Mesendoderm (in vitro differentiated cells): ENCODE measurements around the gene NTN3.

Experiments used
- DNase-seq: peaks from one replicate; pipeline ENCODE4 v3.0.0; 2013
- H2AK5ac ChIP-seq: 2 replicates; pipeline ENCODE4 v1.6.1; 2013; ENCODE audit warnings: low read length, inconsistent platforms
- H2BK120ac ChIP-seq: 2 replicates; pipeline ENCODE4 v1.6.1; 2013; ENCODE audit warnings: low read depth, mild to moderate bottlenecking, low read length, moderate library complexity, mixed read lengths
- H2BK15ac ChIP-seq: replicated peaks from 2 replicates; pipeline ENCODE4 v1.6.1; 2013; ENCODE audit warnings: low read depth, mild to moderate bottlenecking, moderate library complexity
- H2BK5ac ChIP-seq: 2 replicates; pipeline ENCODE4 v1.6.1; 2013; ENCODE audit warnings: low read length, inconsistent platforms
- H3K18ac ChIP-seq: 2 replicates; pipeline ENCODE4 v1.6.1; 2013; ENCODE audit warnings: mild to moderate bottlenecking, low read length, mixed read lengths
- H3K23ac ChIP-seq: one replicate; pipeline ENCODE4 v1.6.1; 2013; ENCODE audit warnings: low read length
- H3K27ac ChIP-seq: 2 replicates; pipeline ENCODE4 v1.5.1; 2013; ENCODE audit warnings: low read depth, mild to moderate bottlenecking, inconsistent platforms, low read length, moderate library complexity
- H3K27me3 ChIP-seq: 2 replicates; pipeline ENCODE4 v1.6.1; 2013; ENCODE audit warnings: low read length, control low read depth, mild to moderate bottlenecking, inconsistent platforms; ENCODE audit not compliant: insufficient read depth, poor library complexity
- H3K36me3 ChIP-seq: 2 replicates; pipeline ENCODE4 v1.6.1; 2013; ENCODE audit warnings: low read length, inconsistent platforms; ENCODE audit not compliant: control insufficient read depth, insufficient read depth
- H3K4ac ChIP-seq: one replicate; pipeline ENCODE4 v1.6.1; 2013; ENCODE audit warnings: low read depth, mild to moderate bottlenecking, low read length, moderate library complexity
- H3K4me1 ChIP-seq: 2 replicates; pipeline ENCODE4 v1.6.1; 2013; ENCODE audit warnings: low read depth, low read length, inconsistent platforms; ENCODE audit not compliant: control insufficient read depth
- H3K4me2 ChIP-seq: 2 replicates; pipeline ENCODE4 v1.6.1; 2013; ENCODE audit warnings: low read length
- H3K4me3 ChIP-seq: 2 replicates; pipeline ENCODE4 v1.5.1; 2013; ENCODE audit warnings: mild to moderate bottlenecking, low read length
- H3K56ac ChIP-seq: one replicate; pipeline ENCODE4 v1.6.1; 2013; ENCODE audit warnings: low read length
- H3K79me1 ChIP-seq: 2 replicates; pipeline ENCODE4 v1.6.1; 2013; ENCODE audit warnings: low read length, inconsistent platforms
- H3K79me2 ChIP-seq: 2 replicates; pipeline ENCODE4 v1.6.1; 2013; ENCODE audit warnings: mild to moderate bottlenecking, low read length; ENCODE audit not compliant: control insufficient read depth, insufficient read depth
- H3K9ac ChIP-seq: 2 replicates; pipeline ENCODE4 v1.6.1; 2013; ENCODE audit warnings: low read length, inconsistent platforms
- H4K5ac ChIP-seq: one replicate; pipeline ENCODE4 v1.6.1; 2013; ENCODE audit warnings: low read length
- H4K8ac ChIP-seq: one replicate; pipeline ENCODE4 v1.6.1; 2013; ENCODE audit warnings: low read depth, mild to moderate bottlenecking, control low read depth, low read length, moderate library complexity
- WGBS: extraction: QIAGEN DNeasy Blood & Tissue Kit; methylation state at CpG from one replicate; pipeline ENCODE4 v1.1.7; 2013; ENCODE audit warnings: low lambda C conversion rate, missing lambda C conversion rate; ENCODE audit not compliant: insufficient coverage; ENCODE audit errors: extremely low coverage; 5-methylcytosine and 5-hydroxymethylcytosine counted together

The NTN3 gene

GRCh38 chr16:2512735-2513404, 41.8 kb downstream of the NTN3 start:
- peak overlapping the region; percentile 15 for H3K23ac ChIP-seq
- peak; percentile 53 for DNase-seq

GRCh38 chr16:2513405-2514332, 42.6 kb downstream of the NTN3 start, which contains the start of gene ATP6V0C:
Gene ATP6V0C (plus strand): TSS chr16:2513952. CDS start chr16:2514104, 152 bp downstream.
- Histone ChIP-seq H4K5ac (no peak within 1 kb of the TSS), H3K79me2 (peaks cover 47% of the 10 kb centered on the region), H3K4ac (peak within 1 kb of the TSS; percentile 84), H3K79me1 (peaks cover 17% of the 10 kb centered on the region), H3K18ac (peak within 1 kb of the TSS; percentile 83), H3K27ac (peak within 1 kb of the TSS; percentile 94), H3K27me3 (no peaks in the 10 kb centered on the region), H3K4me1 (peaks cover 2% of the 10 kb centered on the region), H3K4me3 (peak within 1 kb of the TSS; percentile 73), H2BK5ac (no peak within 1 kb of the TSS), H3K9ac (peak within 1 kb of the TSS; percentile 89), H2BK120ac (peak within 1 kb of the TSS; percentile 19), H2BK15ac (no peak within 1 kb of the TSS), H4K8ac (peak within 1 kb of the TSS; percentile 43), H3K56ac (peak within 1 kb of the TSS; percentile 98), H2AK5ac (no peak within 1 kb of the TSS), H3K23ac (peak within 1 kb of the TSS; percentile 15), H3K4me2 (peak within 1 kb of the TSS; percentile 91), H3K36me3 (no peaks in the 10 kb centered on the region)
- DNase-seq, result peak; percentile 93
- no CpG with 5 or more reads among the region's 122 CpGs for WGBS

More at GRCh38 chr16:2512735-2513404, 41.8 kb downstream of the NTN3 start:
- no peaks in the 10 kb centered on the region for H3K27me3 ChIP-seq
- no peak overlapping the region for H2BK5ac ChIP-seq
- no peak overlapping the region for H2BK120ac ChIP-seq
- H3K27ac ChIP-seq, result peak overlapping the region; percentile 94
- H3K4ac ChIP-seq, result no peak overlapping the region
- peak overlapping the region; percentile 63 for H3K4me2 ChIP-seq
- no peak overlapping the region for H2AK5ac ChIP-seq
- H3K4me3 ChIP-seq, result no peak overlapping the region
- no CpG with 5 or more reads among the region's 15 CpGs for WGBS
- H3K18ac ChIP-seq, result peak overlapping the region; percentile 21
- peak overlapping the region; percentile 43 for H4K8ac ChIP-seq
- H3K36me3 ChIP-seq, result no peaks in the 10 kb centered on the region
- H2BK15ac ChIP-seq, result no peak overlapping the region
- H4K5ac ChIP-seq, result no peak overlapping the region
- peak overlapping the region; percentile 91 for H3K56ac ChIP-seq
- H3K9ac ChIP-seq, result peak overlapping the region; percentile 81
- peaks cover 17% of the 10 kb centered on the region for H3K79me1 ChIP-seq
- peaks cover 2% of the 10 kb centered on the region for H3K4me1 ChIP-seq
- H3K79me2 ChIP-seq, result peaks cover 39% of the 10 kb centered on the region

- H3K18ac ChIP-seq, result peak overlapping the region; percentile 71
- H2BK120ac ChIP-seq, result no peak overlapping the region
- no peak overlapping the region for H2AK5ac ChIP-seq
- H4K8ac ChIP-seq, result no peak overlapping the region
- H3K56ac ChIP-seq, result peak overlapping the region; percentile 98
- no peak overlapping the region for H3K27ac ChIP-seq
- no peak overlapping the region for H4K5ac ChIP-seq
- peak overlapping the region; percentile 91 for H3K4me2 ChIP-seq
- H3K79me1 ChIP-seq, result peaks cover 17% of the 10 kb centered on the region
- WGBS, result no CpG with 5 or more reads among the region's 63 CpGs
- H3K36me3 ChIP-seq, result no peaks in the 10 kb centered on the region
- no peaks in the 10 kb centered on the region for H3K27me3 ChIP-seq
- H3K9ac ChIP-seq, result peak overlapping the region; percentile 89
- H2BK15ac ChIP-seq, result no peak overlapping the region
- H3K23ac ChIP-seq, result no peak overlapping the region
- DNase-seq, result peak; percentile 55
- peaks cover 53% of the 10 kb centered on the region for H3K79me2 ChIP-seq
- H2BK5ac ChIP-seq, result no peak overlapping the region
- peaks cover 2% of the 10 kb centered on the region for H3K4me1 ChIP-seq
- peak overlapping the region; percentile 84 for H3K4ac ChIP-seq
- peak overlapping the region; percentile 73 for H3K4me3 ChIP-seq
Measured at GRCh38 chr16:2514333-2515179, 43.5 kb downstream of the NTN3 start.

GRCh38 chr16:2515180-2515851, 44.2 kb downstream of the NTN3 start:
- peaks cover 2% of the 10 kb centered on the region for H3K4me1 ChIP-seq
- H3K56ac ChIP-seq, result peak overlapping the region; percentile 85
- H3K27ac ChIP-seq, result no peak overlapping the region
- H3K27me3 ChIP-seq, result no peaks in the 10 kb centered on the region
- H2BK5ac ChIP-seq, result no peak overlapping the region
- no peak overlapping the region for H4K8ac ChIP-seq
- no peak overlapping the region for H2AK5ac ChIP-seq
- H3K4me2 ChIP-seq, result peak overlapping the region; percentile 91
- no peak overlapping the region for H4K5ac ChIP-seq
- peaks cover 53% of the 10 kb centered on the region for H3K79me2 ChIP-seq
- no peak overlapping the region for H3K4ac ChIP-seq
- no peak overlapping the region for H3K18ac ChIP-seq
- WGBS, result no CpG with 5 or more reads among the region's 14 CpGs
- H3K23ac ChIP-seq, result no peak overlapping the region
- H3K4me3 ChIP-seq, result peak overlapping the region; percentile 57
- no peak for DNase-seq
- peaks cover 17% of the 10 kb centered on the region for H3K79me1 ChIP-seq
- H3K9ac ChIP-seq, result peak overlapping the region; percentile 89
- H2BK120ac ChIP-seq, result no peak overlapping the region
- H3K36me3 ChIP-seq, result no peaks in the 10 kb centered on the region
- no peak overlapping the region for H2BK15ac ChIP-seq
